ENCODE results near the gene ITGA2B. TPM values are rescaled to one million over a fixed set of nuclear protein-coding genes. Genes with fewer than 3 reads are reported as not detected.

ITGA2B gene
- total and polyA plus RNA-seq, 2 experiments from 2014 or later: 0.77 to 3.6 TPM

DNA sequence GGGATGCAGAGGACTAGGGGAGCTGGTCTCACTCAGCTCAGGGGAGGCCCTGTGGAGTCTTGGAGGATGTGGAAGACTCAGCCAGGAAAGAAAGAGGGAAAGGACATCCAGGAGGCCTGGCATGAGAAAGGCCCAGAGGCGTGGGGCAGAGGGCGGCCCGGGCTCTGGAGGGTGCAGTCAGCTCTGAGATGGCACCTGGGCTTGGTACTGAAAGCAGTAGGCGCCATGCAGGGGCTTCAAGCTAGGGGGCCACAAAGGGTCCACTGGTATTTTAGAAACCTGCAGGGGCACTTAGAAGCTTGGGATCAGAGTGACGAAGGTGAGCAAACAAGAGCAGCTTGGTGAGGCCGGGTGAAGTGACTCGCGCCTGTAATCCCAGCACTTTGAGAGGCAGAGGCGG lies 31.4 kb downstream of the ITGA2B start:
- no peak for DNase-seq (ENCODE audit: low spot score)
- TF ChIP-seq EZH2phosphoT487 (IDR thresholded peaks at IDR 0.05; ENCODE audit: low read depth, severe bottlenecking, unreplicated experiment) (no peak), EZH2 (IDR thresholded peaks at IDR 0.05; ENCODE audit: borderline replicate concordance) (no peak)
- TF ChIP-seq, protein P1, sequence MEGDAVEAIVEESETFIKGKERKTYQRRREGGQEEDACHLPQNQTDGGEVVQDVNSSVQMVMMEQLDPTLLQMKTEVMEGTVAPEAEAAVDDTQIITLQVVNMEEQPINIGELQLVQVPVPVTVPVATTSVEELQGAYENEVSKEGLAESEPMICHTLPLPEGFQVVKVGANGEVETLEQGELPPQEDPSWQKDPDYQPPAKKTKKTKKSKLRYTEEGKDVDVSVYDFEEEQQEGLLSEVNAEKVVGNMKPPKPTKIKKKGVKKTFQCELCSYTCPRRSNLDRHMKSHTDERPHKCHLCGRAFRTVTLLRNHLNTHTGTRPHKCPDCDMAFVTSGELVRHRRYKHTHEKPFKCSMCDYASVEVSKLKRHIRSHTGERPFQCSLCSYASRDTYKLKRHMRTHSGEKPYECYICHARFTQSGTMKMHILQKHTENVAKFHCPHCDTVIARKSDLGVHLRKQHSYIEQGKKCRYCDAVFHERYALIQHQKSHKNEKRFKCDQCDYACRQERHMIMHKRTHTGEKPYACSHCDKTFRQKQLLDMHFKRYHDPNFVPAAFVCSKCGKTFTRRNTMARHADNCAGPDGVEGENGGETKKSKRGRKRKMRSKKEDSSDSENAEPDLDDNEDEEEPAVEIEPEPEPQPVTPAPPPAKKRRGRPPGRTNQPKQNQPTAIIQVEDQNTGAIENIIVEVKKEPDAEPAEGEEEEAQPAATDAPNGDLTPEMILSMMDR (IDR thresholded peaks at IDR 0.05; ENCODE audit: poor library complexity): no peak
- H4K20me1 ChIP-seq (ENCODE audit: insufficient read depth, poor library complexity, severe bottlenecking): peaks cover 13% of the 10 kb centered on the region

DNA sequence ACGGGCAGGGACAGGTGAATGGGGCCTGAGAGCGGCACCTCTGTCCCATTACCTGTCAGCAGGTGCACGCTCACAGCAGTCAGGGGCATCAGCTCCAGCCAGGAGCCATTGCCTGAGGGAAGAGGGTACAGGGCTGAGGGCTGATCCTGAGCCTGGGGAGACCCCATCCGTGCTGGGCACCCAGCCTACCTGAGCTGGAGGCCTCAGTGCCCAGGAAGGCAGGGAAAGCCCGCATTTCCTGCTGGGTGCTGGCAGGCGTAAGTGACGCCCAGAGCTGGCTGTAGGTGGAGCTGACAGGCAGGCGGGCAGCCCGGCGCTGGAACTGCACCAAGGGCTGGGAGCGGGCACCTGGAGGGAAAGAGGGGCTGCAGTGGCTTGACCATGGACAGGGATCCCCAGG lies 33.2 kb downstream of the ITGA2B start:
- Histone ChIP-seq H2AFZ (no peak overlapping the region), H3K36me3 (replicated peaks; ENCODE audit: insufficient read depth, low read depth) (no peaks in the 10 kb centered on the region), H3K4me1 (ENCODE audit: insufficient read depth) (peaks cover 12% of the 10 kb centered on the region), H3K4me3 (no peak overlapping the region), H3K27me3 (no peaks in the 10 kb centered on the region), H3K27ac (no peak overlapping the region), H3K4me2 (no peak overlapping the region), H3K79me2 (no peaks in the 10 kb centered on the region), H4K20me1 (ENCODE audit: insufficient read depth, poor library complexity, severe bottlenecking) (peaks cover 4% of the 10 kb centered on the region), H3K9me3 (ENCODE audit: low read depth) (no peaks in the 10 kb centered on the region), H3K9me2 (replicated peaks; ENCODE audit: insufficient read depth) (no peaks in the 10 kb centered on the region)
- WGBS (ENCODE audit: low lambda C conversion rate, missing lambda C conversion rate): 96% methylated on average over 11 of the region's 11 CpGs
- DNase-seq (ENCODE audit: low spot score): no peak
- no peak for TF ChIP-seq EZH2phosphoT487 (IDR thresholded peaks at IDR 0.05; ENCODE audit: low read depth, severe bottlenecking, unreplicated experiment)
- no peak for TF ChIP-seq EZH2 (IDR thresholded peaks at IDR 0.05; ENCODE audit: borderline replicate concordance)
- TF ChIP-seq, protein P1 (IDR thresholded peaks at IDR 0.05; ENCODE audit: poor library complexity): no peak

More for the DNA sequence above, 31.4 kb downstream of the ITGA2B start:
- 89% methylated on average over 9 of the region's 9 CpGs for WGBS (ENCODE audit: low lambda C conversion rate, missing lambda C conversion rate)
- Histone ChIP-seq H3K27ac (no peak overlapping the region), H3K36me3 (replicated peaks; ENCODE audit: insufficient read depth, low read depth) (no peaks in the 10 kb centered on the region), H2AFZ (no peak overlapping the region), H3K9me2 (replicated peaks; ENCODE audit: insufficient read depth) (no peaks in the 10 kb centered on the region), H3K9me3 (ENCODE audit: low read depth) (no peaks in the 10 kb centered on the region), H3K4me2 (no peak overlapping the region), H3K79me2 (peaks cover 4% of the 10 kb centered on the region), H3K27me3 (no peaks in the 10 kb centered on the region), H3K4me1 (ENCODE audit: insufficient read depth) (peaks cover 28% of the 10 kb centered on the region), H3K4me3 (no peak overlapping the region)

DNA sequence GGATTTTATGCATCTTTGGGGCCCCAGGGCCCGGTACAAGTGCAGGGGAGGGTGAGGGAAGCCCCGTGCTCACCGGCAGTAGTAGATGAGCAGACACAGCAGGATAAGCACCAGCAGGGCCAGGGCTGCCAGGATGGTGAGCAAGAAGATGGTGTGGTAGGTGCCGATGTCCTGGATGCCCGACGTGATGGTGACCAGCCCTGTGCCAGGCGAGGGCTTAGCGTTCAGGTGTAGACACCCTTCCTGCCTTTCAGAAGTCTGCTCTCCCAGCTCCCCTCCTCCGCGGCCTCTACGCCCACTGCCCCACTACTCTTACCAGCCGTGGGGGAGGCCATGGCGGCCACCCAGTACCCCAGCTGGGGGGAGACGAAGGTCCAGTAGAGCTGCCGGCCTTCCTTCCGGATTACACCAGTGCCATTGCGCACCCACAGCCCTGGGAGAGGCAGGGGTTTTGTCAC lies 33.8 kb downstream of the ITGA2B start:
- H4K20me1 ChIP-seq (ENCODE audit: insufficient read depth, poor library complexity, severe bottlenecking): peaks cover 3% of the 10 kb centered on the region
- H3K4me3 ChIP-seq: no peak overlapping the region
- no peak for TF ChIP-seq EZH2 (IDR thresholded peaks at IDR 0.05; ENCODE audit: borderline replicate concordance)
- H3K4me1 ChIP-seq (ENCODE audit: insufficient read depth): peaks cover 7% of the 10 kb centered on the region
- H3K9me3 ChIP-seq (ENCODE audit: low read depth): no peaks in the 10 kb centered on the region
- H3K79me2 ChIP-seq: no peaks in the 10 kb centered on the region
- no peaks in the 10 kb centered on the region for H3K27me3 ChIP-seq
- no peak overlapping the region for H3K27ac ChIP-seq
- H3K9me2 ChIP-seq (replicated peaks; ENCODE audit: insufficient read depth): no peaks in the 10 kb centered on the region
- H3K36me3 ChIP-seq (replicated peaks; ENCODE audit: insufficient read depth, low read depth): no peaks in the 10 kb centered on the region
- H2AFZ ChIP-seq: no peak overlapping the region
- no peak overlapping the region for H3K4me2 ChIP-seq
- DNase-seq (ENCODE audit: low spot score): no peak
- 97% methylated on average over 17 of the region's 17 CpGs for WGBS (ENCODE audit: low lambda C conversion rate, missing lambda C conversion rate)

DNA sequence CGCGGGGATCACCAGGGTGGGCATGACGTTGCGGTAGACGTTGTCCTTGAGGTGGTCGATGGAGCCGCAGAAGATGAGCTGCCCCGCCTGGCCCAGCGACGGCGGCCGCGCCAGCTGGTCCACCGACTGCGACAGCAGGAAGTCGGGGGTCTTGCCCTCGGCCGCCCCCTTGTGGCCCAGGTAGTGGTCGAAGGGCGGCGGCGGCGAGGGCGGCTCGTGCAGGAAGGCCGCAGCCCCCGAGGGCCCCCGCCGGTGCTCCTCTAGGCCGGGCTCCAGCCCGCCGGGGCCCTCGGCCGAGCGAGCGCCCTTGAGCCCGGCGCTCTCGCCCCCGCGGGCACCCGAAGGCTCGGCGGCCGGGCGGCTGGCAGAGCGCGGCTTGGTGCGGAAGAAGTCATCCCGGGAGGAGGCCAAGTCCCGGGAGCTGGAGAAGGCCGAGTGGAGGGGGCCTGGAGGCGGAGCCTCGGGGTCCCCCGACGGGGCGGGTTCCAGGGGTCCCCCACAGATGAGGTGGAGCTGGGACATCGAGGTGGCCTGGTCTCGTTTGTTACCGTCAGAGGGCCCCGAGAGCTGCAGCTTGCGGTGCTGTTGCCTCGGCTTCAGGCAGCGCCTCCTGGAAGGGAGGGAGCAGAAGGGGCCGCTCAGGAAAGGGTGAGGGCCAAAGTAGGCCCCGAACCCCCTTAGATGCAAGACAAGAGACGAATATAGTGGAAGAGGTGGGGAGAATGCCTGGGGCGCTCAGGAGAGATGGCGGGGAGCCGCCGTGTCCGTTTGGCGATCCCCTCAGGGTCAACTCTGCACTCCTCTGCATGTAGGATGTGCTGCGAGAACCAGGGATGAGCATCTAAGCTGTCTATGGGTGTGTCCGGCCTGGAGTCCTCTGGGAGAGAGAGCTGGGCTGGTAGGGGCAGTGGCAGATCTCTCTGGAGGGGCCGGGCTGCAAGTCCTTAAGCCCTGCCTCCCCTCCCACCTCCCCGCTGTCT lies 34.6 kb downstream of the ITGA2B start:
- Histone ChIP-seq H3K27ac (no peak overlapping the region), H3K79me2 (no peaks in the 10 kb centered on the region), H2AFZ (no peak overlapping the region), H3K4me1 (ENCODE audit: insufficient read depth) (peaks cover 4% of the 10 kb centered on the region), H3K4me2 (peak overlapping the region; percentile 77), H3K36me3 (replicated peaks; ENCODE audit: insufficient read depth, low read depth) (no peaks in the 10 kb centered on the region), H3K27me3 (no peaks in the 10 kb centered on the region), H3K4me3 (no peak overlapping the region), H4K20me1 (ENCODE audit: insufficient read depth, poor library complexity, severe bottlenecking) (no peaks in the 10 kb centered on the region), H3K9me2 (replicated peaks; ENCODE audit: insufficient read depth) (no peaks in the 10 kb centered on the region), H3K9me3 (ENCODE audit: low read depth) (no peaks in the 10 kb centered on the region)
- TF ChIP-seq EZH2phosphoT487 (IDR thresholded peaks at IDR 0.05; ENCODE audit: low read depth, severe bottlenecking, unreplicated experiment) (no peak), EZH2 (IDR thresholded peaks at IDR 0.05; ENCODE audit: borderline replicate concordance) (no peak)
- TF ChIP-seq, protein P1 (IDR thresholded peaks at IDR 0.05; ENCODE audit: poor library complexity): peak; percentile 51
- WGBS (ENCODE audit: low lambda C conversion rate, missing lambda C conversion rate): 48% methylated on average over 72 of the region's 77 CpGs
- DNase-seq (ENCODE audit: low spot score): peak; percentile 74

Data from hepatocyte (in vitro differentiated cells).